Lung (tissue), 12 donors: Measurements from ENCODE around the gene SHOC2. TPM values are rescaled to one million over a fixed set of nuclear protein-coding genes. Genes with fewer than 3 reads are reported as not detected.
A peak's percentile ranks its signal among the peaks of the same experiment; 100 is the strongest.

Experiments used
- ATAC-seq: fragments of 200-7000 bp; cut with Tn5 transposase; one replicate; pipeline ENCODE4 v1.9.1; 2020; ENCODE audit warnings: moderate number of reproducible peaks; ENCODE audit not compliant: insufficient read depth, low FRiP score
- DNase-seq, 3 donors: peaks; one replicate each; pipeline ENCODE4 v3.0.0-alpha.2; 2013 to 2017
- H3K27ac ChIP-seq, 2 donors: one replicate each; pipeline ENCODE4 v1.5.1; 2013; ENCODE audit warnings: mild to moderate bottlenecking in 2 of 2, moderate library complexity in 2 of 2, control low read depth in 1 of 2, inconsistent platforms in 1 of 2, low read depth in 1 of 2, low read length in 1 of 2
- H3K27me3 ChIP-seq, 3 donors: one replicate each; pipeline ENCODE4 v1.5.1; 2013; ENCODE audit warnings: low read length in 2 of 3; ENCODE audit not compliant: control insufficient read depth in 3 of 3, insufficient read depth in 3 of 3
- H3K36me3 ChIP-seq, 4 donors: one replicate each; pipeline ENCODE4 v1.5.1; 2013; ENCODE audit warnings: low read length in 4 of 4, mild to moderate bottlenecking in 1 of 4, moderate library complexity in 1 of 4; ENCODE audit not compliant: control insufficient read depth in 4 of 4, insufficient read depth in 4 of 4
- H3K4me1 ChIP-seq, 5 donors: one replicate each; pipeline ENCODE4 v1.5.1; 2013; ENCODE audit warnings: low read length in 5 of 5, mild to moderate bottlenecking in 2 of 5, moderate library complexity in 1 of 5; ENCODE audit not compliant: control insufficient read depth in 5 of 5, insufficient read depth in 5 of 5
- H3K4me3 ChIP-seq: one replicate; pipeline ENCODE4 v1.5.1; 2013; ENCODE audit warnings: mild to moderate bottlenecking, control low read depth, moderate library complexity
- H3K9ac ChIP-seq, 2 donors: one replicate each; pipeline ENCODE4 v1.5.1; 2013; ENCODE audit warnings: low read length in 2 of 2, control low read depth in 1 of 2; ENCODE audit not compliant: insufficient read depth in 1 of 2
- H3K9me3 ChIP-seq, 4 donors: one replicate each; pipeline ENCODE4 v1.5.1; 2013; ENCODE audit warnings: low read length in 3 of 4, mild to moderate bottlenecking in 1 of 4, moderate library complexity in 1 of 4; ENCODE audit not compliant: control insufficient read depth in 4 of 4, insufficient read depth in 3 of 4
- WGBS, 2 donors: extraction: QIAGEN DNeasy Blood & Tissue Kit; methylation state at CpG; one replicate each; pipeline ENCODE4 v1.1.7; 2013; 5-methylcytosine and 5-hydroxymethylcytosine counted together
- polyA plus RNA-seq, 2 donors: library from polyadenylated mRNA; stranded (reverse); fragments of 200-250 nt; gene quantifications; one replicate each; pipeline ENCODE4 v1.2.1, GENCODE V29; 2013
- total RNA-seq, 2 donors: library from RNA; depleted of rRNA in 1 of 2; stranded (reverse); fragments of >200 nt in 1 of 2; gene quantifications; one replicate each; pipeline ENCODE4 v1.2.1, GENCODE V29; 2014 to 2021
- TF ChIP-seq, protein P1 (sequence below): IDR thresholded peaks from 2 replicates; pipeline ENCODE4 v1.5.1; 2012; ENCODE audit warnings: mild to moderate bottlenecking; ENCODE audit errors: control extremely low read depth, extremely low read depth
- donor health status: control.
- donor health status: control.
- donor health status: Bipolar disorder and iron deficiency.
- donor health status: healthy.
- donor health status: DM: yes; HTN: yes; CAD: no.

The SHOC2 gene
- total and polyA plus RNA-seq, 4 donors, result 17.3 to 74.9 (median 35.3) TPM

DNA sequence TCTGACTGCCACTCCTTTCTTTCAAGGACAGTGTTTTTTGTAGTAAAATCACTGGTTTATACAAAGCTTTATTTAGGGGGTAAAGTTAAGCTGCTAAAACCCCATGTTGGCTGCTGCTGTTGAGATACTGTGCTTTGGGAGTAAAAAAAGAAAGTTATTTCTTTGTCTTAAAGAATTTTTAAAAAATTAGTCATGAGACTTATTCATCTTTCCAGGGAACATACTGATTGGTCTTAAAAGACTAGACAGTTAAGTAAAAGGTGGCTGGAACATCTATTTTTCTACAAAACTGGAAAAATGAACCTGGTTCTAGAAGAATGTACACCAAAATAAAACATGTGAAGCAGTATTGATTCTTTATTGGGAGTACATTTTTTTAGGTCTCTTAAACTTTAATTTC is 21.0 kb upstream of the SHOC2 start:
- no peak overlapping the region for H3K27ac ChIP-seq
- H3K4me1 ChIP-seq, result peaks cover 0 to 8% (median 0%) of the 10 kb centered on the region in 5 donors
- H3K4me3 ChIP-seq, result no peak overlapping the region
- H3K9me3 ChIP-seq, result no peaks in the 10 kb centered on the region
- no peak overlapping the region for H3K9ac ChIP-seq
- ATAC-seq, result no peak
- no peaks in the 10 kb centered on the region for H3K27me3 ChIP-seq
- DNase-seq, result no peak
- TF ChIP-seq, protein P1, sequence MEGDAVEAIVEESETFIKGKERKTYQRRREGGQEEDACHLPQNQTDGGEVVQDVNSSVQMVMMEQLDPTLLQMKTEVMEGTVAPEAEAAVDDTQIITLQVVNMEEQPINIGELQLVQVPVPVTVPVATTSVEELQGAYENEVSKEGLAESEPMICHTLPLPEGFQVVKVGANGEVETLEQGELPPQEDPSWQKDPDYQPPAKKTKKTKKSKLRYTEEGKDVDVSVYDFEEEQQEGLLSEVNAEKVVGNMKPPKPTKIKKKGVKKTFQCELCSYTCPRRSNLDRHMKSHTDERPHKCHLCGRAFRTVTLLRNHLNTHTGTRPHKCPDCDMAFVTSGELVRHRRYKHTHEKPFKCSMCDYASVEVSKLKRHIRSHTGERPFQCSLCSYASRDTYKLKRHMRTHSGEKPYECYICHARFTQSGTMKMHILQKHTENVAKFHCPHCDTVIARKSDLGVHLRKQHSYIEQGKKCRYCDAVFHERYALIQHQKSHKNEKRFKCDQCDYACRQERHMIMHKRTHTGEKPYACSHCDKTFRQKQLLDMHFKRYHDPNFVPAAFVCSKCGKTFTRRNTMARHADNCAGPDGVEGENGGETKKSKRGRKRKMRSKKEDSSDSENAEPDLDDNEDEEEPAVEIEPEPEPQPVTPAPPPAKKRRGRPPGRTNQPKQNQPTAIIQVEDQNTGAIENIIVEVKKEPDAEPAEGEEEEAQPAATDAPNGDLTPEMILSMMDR, result no peak
- peaks cover 5 to 48% (median 22%) of the 10 kb centered on the region in 4 donors for H3K36me3 ChIP-seq

DNA sequence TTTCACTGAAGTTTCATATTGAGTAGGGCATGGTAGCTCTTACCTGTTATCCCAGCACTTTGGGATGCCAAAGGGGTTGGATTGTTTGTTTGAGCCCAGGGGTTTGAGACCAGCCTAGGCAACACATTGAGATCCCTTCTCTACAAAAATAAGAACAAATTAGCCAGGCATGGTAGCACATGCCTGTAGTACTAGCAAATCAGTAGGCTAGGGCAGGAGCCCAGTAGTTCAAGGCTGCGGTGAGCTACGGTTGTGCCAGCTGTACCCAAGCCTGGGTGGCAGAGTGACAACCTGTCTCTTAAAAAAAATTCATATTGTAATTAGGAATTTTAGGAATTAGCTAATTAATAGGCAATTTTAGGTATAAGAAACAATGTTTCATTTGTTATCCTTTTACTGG is 18.4 kb upstream of the SHOC2 start:
- no peak for DNase-seq
- peaks cover 3 to 30% (median 17%) of the 10 kb centered on the region in 4 donors for H3K36me3 ChIP-seq
- ATAC-seq, result no peak
- H3K27ac ChIP-seq, result no peak overlapping the region
- TF ChIP-seq, protein P1, result no peak
- no peak overlapping the region for H3K4me3 ChIP-seq
- no peak overlapping the region for H3K9ac ChIP-seq
- no peaks in the 10 kb centered on the region for H3K9me3 ChIP-seq
- peaks cover 0 to 8% (median 0%) of the 10 kb centered on the region in 5 donors for H3K4me1 ChIP-seq
- no peaks in the 10 kb centered on the region for H3K27me3 ChIP-seq
- 99 to 100% methylated on average over 2 of the region's 2 CpGs for WGBS, 2 donors

DNA sequence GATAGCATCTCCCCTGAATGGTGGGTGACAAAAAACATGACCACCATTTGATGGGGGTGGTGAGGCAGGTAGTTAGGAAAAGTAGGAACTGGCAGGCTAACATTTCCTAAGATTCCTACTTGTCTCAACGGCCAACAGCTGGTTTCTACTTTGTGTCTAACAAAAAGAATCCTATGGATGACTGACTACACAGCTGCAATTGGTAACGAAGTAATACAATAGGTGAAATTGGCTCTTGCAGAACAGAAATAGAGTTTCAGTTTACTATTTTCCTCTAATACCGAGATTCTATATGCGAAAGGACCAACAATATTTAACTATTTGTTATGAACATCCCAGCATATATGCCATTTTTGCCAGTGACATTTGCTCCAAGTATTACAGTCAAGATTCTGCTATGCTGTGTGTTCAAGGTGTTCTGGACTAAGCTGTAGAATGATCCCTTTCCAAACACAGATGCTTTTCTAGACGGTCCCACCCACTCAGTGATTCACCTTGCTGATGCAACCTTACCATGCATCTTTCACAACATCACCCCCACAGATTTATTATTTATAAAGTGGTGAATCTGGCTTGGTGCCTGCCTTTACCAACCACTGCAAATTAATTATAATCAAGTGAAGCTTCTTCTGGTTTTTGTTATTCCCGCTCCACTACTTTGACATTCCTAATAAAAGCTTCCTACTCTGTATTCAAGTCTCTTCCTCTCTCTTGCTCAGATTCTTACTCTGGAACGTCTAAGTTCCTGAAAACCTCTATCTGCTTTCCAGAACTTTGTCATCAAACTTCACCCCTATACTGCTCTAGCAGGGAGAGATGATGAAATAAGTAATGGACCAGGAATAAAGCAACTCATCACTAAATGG is 17.2 kb upstream of the SHOC2 start:
- H3K4me1 ChIP-seq, result peaks cover 0 to 8% (median 0%) of the 10 kb centered on the region in 5 donors
- H3K9me3 ChIP-seq, result no peaks in the 10 kb centered on the region
- DNase-seq (no peak), ATAC-seq (no peak)
- H3K27ac ChIP-seq, result peak overlapping the region in 1 of 2 donors; percentile 2
- peaks cover 3 to 21% (median 12%) of the 10 kb centered on the region in 4 donors for H3K36me3 ChIP-seq
- WGBS, 2 donors, result 80 to 83% methylated on average over 7 of the region's 7 CpGs
- TF ChIP-seq, protein P1, result no peak
- no peak overlapping the region for H3K9ac ChIP-seq
- H3K27me3 ChIP-seq, result no peaks in the 10 kb centered on the region
- no peak overlapping the region for H3K4me3 ChIP-seq
